C4-2B (cell line): ENCODE data around the gene ZBTB12.

Experiments
- ZFX ChIP-seq: fragments of 450-650 bp; IDR thresholded peaks from 2 replicates; pipeline ENCODE4 v1.6.1; 2017
- TF ChIP-seq, protein P1 (sequence below): fragments of 450-650 bp; conservative IDR thresholded peaks from 2 replicates; pipeline ENCODE4 v1.5.1; 2017; ENCODE audit warnings: mild to moderate bottlenecking

DNA sequence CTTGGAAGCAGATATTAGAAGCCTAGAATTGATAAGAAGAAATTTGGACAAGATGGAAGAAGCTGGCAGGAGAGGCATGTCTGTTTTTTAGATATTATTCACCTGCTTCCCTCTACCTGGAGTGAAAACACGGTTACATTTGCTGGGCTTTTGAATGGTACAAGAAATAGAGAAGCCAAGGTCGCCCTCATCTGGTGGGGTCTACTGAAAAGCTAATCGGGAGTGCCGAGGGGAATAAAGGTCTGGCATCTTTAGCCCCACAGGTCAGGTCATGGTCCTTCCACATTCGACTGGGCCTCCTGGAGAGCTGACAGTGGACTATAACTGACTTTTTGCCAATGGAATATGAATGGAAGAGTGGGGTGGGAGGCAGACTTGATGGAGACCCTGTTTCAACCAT is 21.1 kb upstream of the ZBTB12 start:
- TF ChIP-seq, protein P1, sequence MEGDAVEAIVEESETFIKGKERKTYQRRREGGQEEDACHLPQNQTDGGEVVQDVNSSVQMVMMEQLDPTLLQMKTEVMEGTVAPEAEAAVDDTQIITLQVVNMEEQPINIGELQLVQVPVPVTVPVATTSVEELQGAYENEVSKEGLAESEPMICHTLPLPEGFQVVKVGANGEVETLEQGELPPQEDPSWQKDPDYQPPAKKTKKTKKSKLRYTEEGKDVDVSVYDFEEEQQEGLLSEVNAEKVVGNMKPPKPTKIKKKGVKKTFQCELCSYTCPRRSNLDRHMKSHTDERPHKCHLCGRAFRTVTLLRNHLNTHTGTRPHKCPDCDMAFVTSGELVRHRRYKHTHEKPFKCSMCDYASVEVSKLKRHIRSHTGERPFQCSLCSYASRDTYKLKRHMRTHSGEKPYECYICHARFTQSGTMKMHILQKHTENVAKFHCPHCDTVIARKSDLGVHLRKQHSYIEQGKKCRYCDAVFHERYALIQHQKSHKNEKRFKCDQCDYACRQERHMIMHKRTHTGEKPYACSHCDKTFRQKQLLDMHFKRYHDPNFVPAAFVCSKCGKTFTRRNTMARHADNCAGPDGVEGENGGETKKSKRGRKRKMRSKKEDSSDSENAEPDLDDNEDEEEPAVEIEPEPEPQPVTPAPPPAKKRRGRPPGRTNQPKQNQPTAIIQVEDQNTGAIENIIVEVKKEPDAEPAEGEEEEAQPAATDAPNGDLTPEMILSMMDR = no peak
- TF ChIP-seq ZFX = no peak
